Upper lobe of left lung (tissue), 6 donors: Measurements from ENCODE around the gene UBB. TPM values are rescaled to one million over a fixed set of nuclear protein-coding genes. Genes with fewer than 3 reads are reported as not detected.

ENCODE experiments used
- ATAC-seq, 2 donors: fragments of 200-7000 bp; cut with Tn5 transposase; one replicate each; pipeline ENCODE4 v1.9.1; 2022; ENCODE audit warnings: mild to moderate bottlenecking in 2 of 2, moderate library complexity in 2 of 2; ENCODE audit not compliant: low FRiP score in 2 of 2
- DNase-seq, 2 donors: peaks; one replicate each; pipeline ENCODE4 v3.0.0-alpha.2; 2019 to 2020
- H3K27ac ChIP-seq, 4 donors: fragments of 200-600 bp; sonication (generic); one replicate each; pipeline ENCODE4 v1.5.1; 2016 to 2019
- H3K27me3 ChIP-seq, 4 donors: fragments of 200-600 bp; sonication (generic); one replicate each; pipeline ENCODE4 v1.5.1; 2017 to 2019
- H3K36me3 ChIP-seq, 4 donors: fragments of 200-600 bp; sonication (generic); one replicate each; pipeline ENCODE4 v1.5.1; 2016 to 2019
- H3K4me1 ChIP-seq, 4 donors: fragments of 200-600 bp; sonication (generic); one replicate each; pipeline ENCODE4 v1.5.1; 2018 to 2019
- H3K4me3 ChIP-seq, 4 donors: fragments of 200-600 bp; sonication (generic); one replicate each; pipeline ENCODE4 v1.5.1; 2017 to 2019; ENCODE audit warnings: mild to moderate bottlenecking in 2 of 4, moderate library complexity in 1 of 4
- H3K9me3 ChIP-seq, 4 donors: fragments of 200-600 bp; sonication (generic); one replicate each; pipeline ENCODE4 v1.5.1; 2018 to 2019
- CTCF ChIP-seq, 6 experiments: fragments of 450-650 bp in 4 of 6; fragments of 200-600 bp in 2 of 6; sonication (generic) in 2 of 6; IDR thresholded peaks; one replicate each; pipeline ENCODE4 v1.5.1; 2016 to 2019; ENCODE audit warnings: antibody characterized with exemption in 6 of 6
- EP300 ChIP-seq, 4 donors: sonication (generic); formaldehyde crosslinking; IDR thresholded peaks; one replicate each; pipeline ENCODE4 v1.5.1; 2017; ENCODE audit warnings: antibody characterized with exemption in 4 of 4, control low read depth in 2 of 4
- POLR2A ChIP-seq, 4 donors: fragments of 450-650 bp; IDR thresholded peaks; one replicate each; pipeline ENCODE4 v1.5.1; 2016 to 2017; ENCODE audit warnings: antibody characterized with exemption in 4 of 4, mild to moderate bottlenecking in 2 of 4
- POLR2AphosphoS5 ChIP-seq, 2 donors: sonication (generic); formaldehyde crosslinking; IDR thresholded peaks; one replicate each; pipeline ENCODE4 v1.5.1; 2017; ENCODE audit warnings: antibody characterized with exemption in 2 of 2
- WGBS, 2 donors: methylation state at CpG; one replicate each; pipeline ENCODE4 v1.1.5; 2017 to 2018; 5-methylcytosine and 5-hydroxymethylcytosine counted together
- total RNA-seq, 6 donors: library from RNA; depleted of rRNA in 4 of 6; stranded (reverse); fragments of >200 nt in 4 of 6; gene quantifications; one replicate each; pipeline versions ENCODE4 v1.1.0 to v1.2.1, GENCODE V29; 2016 to 2021
- donor health status: DM: no; HTN: no; CAD: no; lungs with moderate emphysema.
- donor health status: DM: no; HTN: yes; CAD: no; lungs with severe emphysema.

The UBB gene
- total RNA-seq, 6 donors from 2014 or later, result 281 to 1,666 (median 998) TPM

GRCh38 chr17:16425698-16426659 is 45.1 kb downstream of the UBB start:
- DNase-seq (no peak), ATAC-seq (no peak)
- Histone ChIP-seq H3K27me3 (no peaks in the 10 kb centered on the region), H3K9me3 (no peaks in the 10 kb centered on the region), H3K4me3 (no peak overlapping the region), H3K36me3 (peaks cover 15 to 87% (median 56%) of the 10 kb centered on the region in 4 donors), H3K4me1 (peaks cover 0 to 3% (median 0%) of the 10 kb centered on the region in 4 donors), H3K27ac (no peak overlapping the region)
- WGBS, 2 donors, result 75 to 92% methylated on average over 10 to 20 of the region's 20 CpGs
- TF ChIP-seq POLR2AphosphoS5 (IDR thresholded peaks at IDR 0.05), result no peak

- DNase-seq (no peak), ATAC-seq (no peak)
- Histone ChIP-seq H3K36me3 (peaks cover 15 to 81% (median 59%) of the 10 kb centered on the region in 4 donors), H3K4me1 (peaks cover 0 to 3% (median 0%) of the 10 kb centered on the region in 4 donors), H3K9me3 (no peaks in the 10 kb centered on the region), H3K27ac (no peak overlapping the region), H3K4me3 (no peak overlapping the region), H3K27me3 (no peaks in the 10 kb centered on the region)
- WGBS, 2 donors, result 83 to 98% methylated on average over 2 to 3 of the region's 3 CpGs
- no peak for TF ChIP-seq EP300 (IDR thresholded peaks at IDR 0.05)
- no peak for TF ChIP-seq POLR2A (IDR thresholded peaks at IDR 0.05)
- no peak for TF ChIP-seq CTCF (IDR thresholded peaks at IDR 0.05)
- no peak for TF ChIP-seq POLR2AphosphoS5 (IDR thresholded peaks at IDR 0.05)
These were observed 46.1 kb downstream of the UBB start for GRCh38 chr17:16427020-16427419.

- peak overlapping the region in 1 of 4 donors; percentile 14 for H3K27ac ChIP-seq
- TF ChIP-seq POLR2A (IDR thresholded peaks at IDR 0.05) (no peak), POLR2AphosphoS5 (IDR thresholded peaks at IDR 0.05) (peak in 1 of 2 donors; percentile 19), CTCF (IDR thresholded peaks at IDR 0.05) (peak; percentile 39 to 76 (median 64))
- ATAC-seq, result peak; percentile 74 to 75
- no peak overlapping the region for H3K4me3 ChIP-seq
- WGBS, 2 donors, result 62 to 68% methylated on average over 9 to 15 of the region's 15 CpGs
- H3K9me3 ChIP-seq, result no peaks in the 10 kb centered on the region
- H3K27me3 ChIP-seq, result no peaks in the 10 kb centered on the region
- peaks cover 0 to 3% (median 0%) of the 10 kb centered on the region in 4 donors for H3K4me1 ChIP-seq
- H3K36me3 ChIP-seq, result peaks cover 8 to 77% (median 55%) of the 10 kb centered on the region in 4 donors
- DNase-seq, result peak in 1 of 2 donors; percentile 66
These were observed 47.4 kb downstream of the UBB start for GRCh38 chr17:16428098-16428882.

- Histone ChIP-seq H3K4me3 (no peak overlapping the region), H3K27ac (no peak overlapping the region), H3K36me3 (peaks cover 8 to 73% (median 51%) of the 10 kb centered on the region in 4 donors), H3K9me3 (no peaks in the 10 kb centered on the region), H3K27me3 (no peaks in the 10 kb centered on the region), H3K4me1 (peaks cover 0 to 3% (median 0%) of the 10 kb centered on the region in 4 donors)
- TF ChIP-seq EP300 (IDR thresholded peaks at IDR 0.05) (no peak), POLR2A (IDR thresholded peaks at IDR 0.05) (no peak), POLR2AphosphoS5 (IDR thresholded peaks at IDR 0.05) (no peak), CTCF (IDR thresholded peaks at IDR 0.05) (no peak)
- ATAC-seq, result no peak
- DNase-seq, result no peak
- 95 to 97% methylated on average over 9 of the region's 9 CpGs for WGBS, 2 donors
These were observed 48.2 kb downstream of the UBB start for GRCh38 chr17:16429083-16429482.

DNA sequence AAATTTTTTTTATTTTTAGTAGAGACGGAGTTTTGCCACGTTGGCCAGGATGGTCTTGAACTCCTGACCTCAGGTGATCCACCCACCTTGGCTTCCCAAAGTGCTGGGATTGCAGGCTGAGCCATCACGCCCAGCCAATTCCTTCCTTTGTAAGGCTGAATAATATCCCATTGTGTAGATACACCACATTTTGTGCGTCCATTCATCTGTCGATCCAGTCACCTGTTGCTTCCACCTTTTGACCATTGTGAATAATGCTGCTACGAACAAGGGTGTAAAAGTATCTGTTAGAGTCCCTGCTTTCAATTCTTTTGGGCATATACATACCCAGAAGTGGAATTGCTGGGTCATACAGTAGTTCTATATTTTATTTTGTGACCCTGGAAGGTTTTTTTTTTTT is 49.8 kb downstream of the UBB start:
- H3K4me1 ChIP-seq, result peaks cover 0 to 3% (median 0%) of the 10 kb centered on the region in 4 donors
- no peak overlapping the region for H3K27ac ChIP-seq
- no peaks in the 10 kb centered on the region for H3K9me3 ChIP-seq
- ATAC-seq (no peak), DNase-seq (no peak)
- no peaks in the 10 kb centered on the region for H3K27me3 ChIP-seq
- H3K36me3 ChIP-seq, result peaks cover 8 to 64% (median 44%) of the 10 kb centered on the region in 4 donors
- no peak overlapping the region for H3K4me3 ChIP-seq
- 77 to 83% methylated on average over 6 of the region's 6 CpGs for WGBS, 2 donors
- TF ChIP-seq POLR2AphosphoS5 (IDR thresholded peaks at IDR 0.05), result no peak
- TF ChIP-seq POLR2A (IDR thresholded peaks at IDR 0.05), result no peak
- TF ChIP-seq EP300 (IDR thresholded peaks at IDR 0.05), result no peak
- no peak for TF ChIP-seq CTCF (IDR thresholded peaks at IDR 0.05)
